ENCODE data around the gene PPP1R12C.
"Not testable (repeated sequence)": the region's sequence is repeated elsewhere in the genome, so short reads cannot be mapped to it uniquely, and the experiment has no call there.

Gene PPP1R12C

GRCh38 chr19:55109527-55110291, 7.7 kb downstream of the PPP1R12C start:
- DNase-seq: no peak

DNA sequence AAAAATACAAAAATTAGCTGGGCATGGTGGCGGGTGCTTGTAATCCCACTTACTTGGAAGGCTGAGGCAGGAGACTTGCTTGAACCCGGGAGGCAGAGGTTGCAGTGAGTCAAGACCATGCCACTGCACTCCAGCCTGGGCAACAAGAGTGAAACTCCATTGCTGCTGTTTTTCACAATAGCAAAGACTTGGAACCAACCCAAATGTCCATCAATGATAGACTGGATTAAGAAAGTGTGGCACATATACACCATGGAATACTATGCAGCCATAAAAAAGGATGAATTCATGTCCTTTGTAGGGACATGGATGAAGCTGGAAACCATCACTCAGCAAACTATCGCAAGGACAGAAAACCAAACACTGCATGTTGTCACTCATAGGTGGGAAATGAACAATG, 10.2 kb downstream of the PPP1R12C start:
- DNase-seq: not testable (repeated sequence)

GRCh38 chr19:55106591-55106990, 10.8 kb downstream of the PPP1R12C start:
- DNase-seq: no peak

DNA sequence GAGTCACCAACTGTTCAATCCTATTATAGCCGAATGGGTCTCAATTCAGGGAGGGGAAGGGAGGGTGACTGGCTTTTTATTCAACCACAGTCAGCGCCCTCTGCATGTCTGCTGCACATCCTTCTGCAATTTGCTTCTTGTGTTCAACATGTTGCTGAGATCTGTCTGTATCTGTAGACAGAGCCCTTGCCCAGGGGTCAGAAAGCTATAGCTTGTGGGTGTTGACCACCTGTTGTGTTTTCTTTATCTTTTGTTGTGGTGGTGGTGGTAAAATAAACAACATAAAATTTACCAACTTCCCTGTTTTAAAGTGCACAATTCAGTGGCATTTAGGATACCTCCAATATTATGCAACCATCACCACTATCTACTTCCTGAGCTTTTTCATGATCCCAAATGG, 12.2 kb downstream of the PPP1R12C start:
- no peak for DNase-seq

DNA sequence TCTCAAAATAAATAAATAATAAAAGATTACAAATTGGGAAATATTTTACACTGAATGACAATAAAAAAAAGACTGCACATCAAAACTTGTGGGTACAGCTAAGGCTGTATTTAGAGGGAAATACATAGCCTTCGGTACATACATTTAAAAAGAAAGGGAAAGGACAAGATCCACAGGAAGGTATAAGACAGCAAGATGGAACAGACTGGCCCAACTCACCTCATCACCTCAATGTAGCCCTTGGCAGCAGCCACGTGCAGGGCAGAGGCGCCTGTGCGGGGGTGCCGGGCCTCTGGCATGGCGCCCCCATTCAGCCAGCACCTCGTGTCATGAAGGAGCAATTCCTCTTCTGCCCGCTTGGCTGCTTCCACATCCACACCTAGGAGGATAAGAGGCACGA, 14.2 kb downstream of the PPP1R12C start:
- DNase-seq: no peak

- no peak for DNase-seq
Observed at GRCh38 chr19:55101261-55101660, 16.2 kb downstream of the PPP1R12C start.

- no peak for DNase-seq
Observed at GRCh38 chr19:55099557-55100506, 17.6 kb downstream of the PPP1R12C start.

DNA sequence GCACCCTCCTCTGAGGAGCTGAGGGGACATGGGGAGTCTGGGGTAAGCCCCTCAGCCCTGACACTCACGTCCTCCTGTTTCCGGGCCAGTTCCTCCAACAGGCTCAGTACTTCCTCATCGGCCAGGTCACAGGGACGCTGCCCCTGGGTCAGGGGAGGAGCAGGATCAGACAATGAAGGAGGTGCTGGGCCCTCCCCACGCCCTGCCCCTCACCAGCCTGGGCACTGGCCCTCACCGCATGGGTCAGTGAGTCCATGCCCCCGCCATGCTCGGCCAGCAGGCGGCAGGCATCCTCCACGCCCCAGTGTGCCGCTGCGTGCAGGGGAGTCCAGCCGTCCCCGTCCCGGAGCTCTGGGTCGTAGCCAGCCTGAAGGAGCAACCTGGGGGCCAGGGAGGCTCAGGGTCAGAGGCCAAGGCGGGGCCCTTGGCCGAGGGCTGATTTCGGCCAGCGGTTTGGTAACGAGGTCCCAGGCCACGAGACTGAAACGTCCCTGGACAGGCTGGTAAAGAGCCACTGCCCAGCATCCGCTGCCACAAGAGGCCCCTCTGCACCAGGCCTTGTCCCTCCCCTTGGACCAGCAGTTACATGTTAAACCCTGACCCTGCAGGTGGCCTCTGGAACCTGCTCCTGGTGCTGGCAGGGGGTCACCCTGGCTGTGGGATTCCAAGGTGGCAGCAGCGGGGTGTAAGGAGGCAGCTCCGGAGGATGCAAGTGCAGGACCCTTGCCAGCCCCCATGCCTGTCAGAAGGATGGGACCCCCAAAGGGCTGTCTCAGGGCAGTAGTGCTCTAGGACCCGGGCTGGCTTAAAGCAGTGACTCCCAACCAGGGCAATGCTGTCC, 18.5 kb downstream of the PPP1R12C start:
- DNase-seq: no peak

DNA sequence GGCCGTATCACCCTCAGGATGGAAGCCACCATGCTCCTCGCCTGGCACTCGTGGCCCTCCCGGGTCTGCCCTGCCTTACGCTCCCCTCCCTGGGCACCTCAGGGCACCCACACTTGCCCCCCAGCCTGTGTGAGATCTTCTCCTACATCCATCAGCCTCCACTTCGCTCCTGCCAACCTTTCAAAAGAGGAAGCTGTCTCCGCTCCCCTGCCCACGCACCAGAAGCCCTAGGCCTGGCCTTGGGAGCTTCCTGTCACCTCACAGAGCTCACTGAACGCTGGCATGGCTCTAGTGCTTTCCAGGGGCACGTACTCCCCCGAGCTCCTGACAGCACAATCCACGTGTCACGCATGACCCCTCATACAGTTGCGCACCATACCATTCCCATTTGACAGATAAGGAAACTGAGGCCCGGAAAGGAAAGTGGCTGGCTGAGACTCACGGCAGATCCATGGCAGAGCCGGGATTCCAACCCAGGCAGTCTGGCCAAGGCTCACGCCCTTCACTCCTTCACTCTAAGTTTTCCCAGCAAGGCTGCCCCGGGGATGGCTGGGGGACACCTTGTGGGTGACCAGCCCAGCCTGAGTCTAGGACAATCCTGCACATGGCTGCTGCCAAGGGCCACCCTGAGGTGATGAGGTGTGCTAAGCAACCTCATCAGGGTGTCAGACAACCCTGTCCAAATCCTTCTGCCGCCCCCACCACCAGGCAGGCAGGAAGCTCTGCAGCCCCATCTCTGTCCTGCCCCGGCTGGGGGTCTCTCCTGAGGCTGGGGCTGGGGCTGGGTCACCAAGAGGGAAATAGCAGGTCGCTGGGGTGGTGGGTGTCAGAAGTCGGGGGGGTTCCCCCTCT, 19.3 kb downstream of the PPP1R12C start:
- DNase-seq: peak; percentile 60

GRCh38 chr19:55096061-55096701, 21.3 kb downstream of the PPP1R12C start:
- no peak for DNase-seq

- no peak for DNase-seq
Observed at GRCh38 chr19:55095260-55096060, 22.0 kb downstream of the PPP1R12C start.

DNA sequence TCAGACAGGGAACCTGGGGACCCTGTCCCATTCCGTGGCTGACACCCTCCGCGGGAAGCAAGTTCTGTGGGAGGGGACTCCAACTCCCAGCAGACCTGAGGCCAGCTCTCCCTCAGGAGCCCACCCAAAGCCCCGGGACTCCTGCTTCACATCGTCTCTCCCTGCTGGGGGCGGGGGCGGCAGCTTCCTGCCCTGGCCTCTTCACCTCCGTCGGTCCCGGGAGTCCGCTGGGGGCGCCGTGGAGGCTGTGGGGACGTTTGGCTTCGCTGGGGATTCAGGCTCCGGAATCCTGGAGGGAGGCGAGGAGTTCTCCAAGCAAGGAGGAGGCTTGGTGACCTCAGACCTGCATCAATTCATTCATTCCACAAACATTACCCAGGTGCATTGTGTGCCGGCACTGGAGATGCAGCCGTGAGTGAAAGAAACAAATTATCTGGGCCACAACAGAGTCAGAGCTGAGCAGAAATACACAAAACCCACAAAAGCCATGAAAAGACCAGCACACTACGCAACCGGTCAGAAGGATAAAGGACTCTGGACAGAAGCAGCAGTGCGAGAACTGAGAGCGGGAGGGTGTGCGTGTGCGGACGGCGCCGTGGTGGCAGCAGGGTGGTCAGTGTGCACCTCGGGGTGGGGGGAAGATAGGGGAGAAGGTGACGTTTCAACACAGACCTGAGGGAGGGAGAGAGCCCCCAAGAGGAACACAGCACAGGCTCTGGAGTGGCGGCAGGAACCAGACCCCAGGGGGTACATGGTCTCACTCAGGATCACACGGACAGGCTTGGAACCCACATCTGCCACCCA, 22.8 kb downstream of the PPP1R12C start:
- no peak for DNase-seq

DNA sequence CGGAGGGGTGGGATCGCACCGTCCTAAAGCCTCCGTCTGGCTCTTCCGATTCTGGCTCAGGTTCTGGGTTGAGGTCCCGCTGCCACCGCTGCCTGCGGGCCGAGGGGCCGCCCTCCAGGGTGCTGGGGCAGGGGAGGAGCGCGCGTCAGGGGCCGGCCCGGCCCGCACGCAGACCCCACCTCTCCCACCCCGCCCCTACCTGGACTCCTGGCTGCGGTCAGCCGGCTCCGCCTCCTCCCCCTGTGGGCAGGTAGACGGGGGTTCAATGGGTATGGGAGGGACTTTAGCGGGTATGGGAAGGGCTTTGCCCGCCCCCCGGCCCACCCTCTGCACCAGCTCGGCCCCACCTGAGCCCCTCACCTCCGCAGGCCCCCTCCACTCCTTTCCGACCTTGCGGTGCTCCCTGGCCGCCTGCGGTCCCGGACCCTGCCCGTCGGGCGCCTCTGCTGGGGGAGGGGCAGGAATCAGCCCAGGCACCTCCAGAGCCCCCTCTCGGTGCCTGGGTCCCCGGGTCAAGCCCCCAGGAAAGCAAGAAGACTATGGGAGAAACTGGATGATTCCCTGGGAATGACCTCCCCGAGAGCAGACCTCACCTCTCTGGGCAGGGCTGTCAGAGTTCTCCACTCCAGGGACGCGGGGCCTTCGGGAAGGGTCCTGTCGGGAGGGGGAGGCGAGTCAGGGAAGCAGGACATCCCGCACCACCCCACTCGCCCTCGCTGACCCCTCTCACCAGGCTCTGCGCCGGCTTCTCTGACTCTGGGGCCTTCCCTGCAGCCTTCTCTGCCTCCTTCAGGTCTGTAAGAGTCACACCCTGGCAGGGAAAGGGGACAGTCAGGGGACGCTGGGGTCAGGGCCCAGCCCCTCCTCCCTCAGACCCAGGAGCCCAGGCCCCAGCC, 24.8 kb downstream of the PPP1R12C start:
- no peak for DNase-seq

GRCh38 chr19:55091955-55092354, 25.5 kb downstream of the PPP1R12C start:
- DNase-seq: no peak

DNA sequence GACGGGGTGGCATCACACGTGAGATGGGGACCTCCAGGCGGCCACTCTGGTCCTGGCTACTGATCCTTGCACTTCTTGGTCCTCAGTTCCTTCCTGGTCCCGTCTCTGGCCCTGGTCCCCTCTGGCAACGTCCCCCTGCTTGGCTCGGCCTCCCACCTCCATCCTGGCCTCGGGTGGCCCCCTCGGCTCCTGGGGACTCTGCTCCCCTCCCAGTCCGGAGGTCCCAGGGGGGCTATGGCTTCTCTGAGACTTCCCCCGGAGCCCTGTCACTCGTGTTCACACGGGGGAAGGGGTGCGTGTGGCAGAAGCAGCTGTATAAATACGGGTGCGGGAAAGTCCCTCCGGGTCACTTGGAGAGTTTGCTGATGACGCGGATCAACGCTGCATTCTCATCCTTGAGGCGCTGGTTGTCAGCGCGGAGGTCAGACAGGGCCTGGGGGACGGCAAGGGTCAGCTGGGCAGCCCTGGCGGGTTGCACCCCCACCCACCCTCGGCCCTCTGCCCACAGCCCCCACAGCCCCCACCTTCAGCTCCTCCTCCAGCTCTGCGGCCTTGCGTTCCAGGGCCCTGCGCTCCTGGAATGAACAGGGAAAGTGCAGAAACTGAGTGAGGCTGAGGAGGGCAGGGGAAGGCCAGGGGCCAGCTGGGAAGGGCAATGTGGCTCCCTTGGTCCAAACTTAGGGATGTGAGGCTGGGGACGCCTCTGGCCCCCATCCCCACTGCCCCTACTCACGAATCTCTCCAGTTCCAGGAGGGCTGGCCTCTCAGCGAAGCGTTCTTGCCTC, 26.1 kb downstream of the PPP1R12C start:
- DNase-seq: no peak

DNA sequence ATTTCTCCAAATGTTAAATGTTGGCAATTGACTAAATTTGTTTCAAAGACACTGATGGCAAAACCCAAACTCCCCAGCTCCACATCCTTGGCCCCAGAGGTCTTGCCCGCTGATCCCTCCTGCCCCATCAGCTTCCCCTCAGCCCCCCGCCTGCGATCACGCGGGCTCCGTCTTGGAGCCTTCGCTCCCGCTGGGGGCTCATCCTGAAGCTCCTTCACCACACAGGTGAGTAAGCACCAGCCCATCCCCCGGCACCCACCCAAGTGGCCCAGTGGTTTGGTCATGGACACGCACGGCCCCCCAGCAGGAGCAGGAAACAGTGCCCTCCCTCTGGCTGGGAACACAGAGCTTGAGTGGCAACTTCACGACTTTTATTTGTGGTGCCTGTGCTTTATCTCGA, 26.9 kb downstream of the PPP1R12C start:
- DNase-seq: no peak

- no peak for DNase-seq
Observed at GRCh38 chr19:55089342-55089944, 28.0 kb downstream of the PPP1R12C start.

Data from GF-D8 (cell line).